ENCODE measurements around the gene SERPINI1. TPM values are rescaled to one million over a fixed set of nuclear protein-coding genes. Genes with fewer than 3 reads are reported as not detected.

The SERPINI1 gene
- 2.3 and 3.1 TPM in 2 replicates for polyA plus RNA-seq (2013)

- Histone ChIP-seq H3K23ac (ENCODE audit: low read length) (no peak within 1 kb of the TSS), H2AFZ (ENCODE audit: insufficient read depth, low read length, poor library complexity) (peak within 1 kb of the TSS; percentile 97), H3K9me3 (ENCODE audit: insufficient read depth, low read depth, low read length) (peaks cover 3% of the 10 kb centered on the region), H2BK120ac (ENCODE audit: insufficient read depth, low read length, poor library complexity) (peak within 1 kb of the TSS; percentile 74), H4K8ac (ENCODE audit: low read depth, low read length) (peak within 1 kb of the TSS; percentile 93), H3K4me2 (ENCODE audit: low read length) (peak within 1 kb of the TSS; percentile 82), H3K27ac (ENCODE audit: low read depth, low read length) (peak within 1 kb of the TSS; percentile 97), H3K4ac (ENCODE audit: low read depth, low read length) (peak within 1 kb of the TSS; percentile 61), H3K79me2 (ENCODE audit: control insufficient read depth, insufficient read depth, low read length, poor library complexity) (peaks cover 8% of the 10 kb centered on the region), H3K18ac (ENCODE audit: low read length) (peak within 1 kb of the TSS; percentile 92), H3K27me3 (ENCODE audit: insufficient read depth, low read length) (no peaks in the 10 kb centered on the region), H3K4me3 (ENCODE audit: low read depth, low read length) (peak within 1 kb of the TSS; percentile 97), H3K9ac (ENCODE audit: low read length) (peak within 1 kb of the TSS; percentile 89), H3K36me3 (ENCODE audit: control insufficient read depth in 1 of 2, insufficient read depth in 2 of 2, low read length in 2 of 2) (peaks cover 0 to 2% of the 10 kb centered on the region in 2 experiments), H3K14ac (ENCODE audit: low read length) (peak within 1 kb of the TSS; percentile 94), H3K4me1 (ENCODE audit: control insufficient read depth in 1 of 2, insufficient read depth in 2 of 2, low read length in 2 of 2) (no peaks in the 10 kb centered on the region), H2BK12ac (ENCODE audit: low read length) (no peak within 1 kb of the TSS), H3K79me1 (ENCODE audit: low read length) (peaks cover 9% of the 10 kb centered on the region), H2BK5ac (ENCODE audit: low read depth, low read length, poor library complexity) (peak within 1 kb of the TSS; percentile 84), H2AK5ac (ENCODE audit: low read length) (peak within 1 kb of the TSS; percentile 82), H4K91ac (ENCODE audit: low read depth, low read length) (peak within 1 kb of the TSS; percentile 97), H4K12ac (ENCODE audit: low read depth, low read length) (peak within 1 kb of the TSS; percentile 96)
- peak; percentile 88 to 89 for DNase-seq
- WGBS (ENCODE audit: extremely low coverage, insufficient coverage, insufficient read length) = no CpG with 5 or more reads among the region's 37 CpGs
These were observed at the start of gene SERPINI1 for GRCh38 chr3:167735233-167736138. TSS of gene SERPINI1 (plus strand) at chr3:167735721. CDS start at chr3:167789129, 53,408 bp downstream.

- Histone ChIP-seq H2AFZ (ENCODE audit: insufficient read depth, low read length, poor library complexity) (no peak overlapping the region), H3K4me1 (ENCODE audit: control insufficient read depth in 1 of 2, insufficient read depth in 2 of 2, low read length in 2 of 2) (no peaks in the 10 kb centered on the region), H3K9ac (ENCODE audit: low read length) (no peak overlapping the region), H3K14ac (ENCODE audit: low read length) (no peak overlapping the region), H3K23ac (ENCODE audit: low read length) (no peak overlapping the region), H4K12ac (ENCODE audit: low read depth, low read length) (no peak overlapping the region), H3K18ac (ENCODE audit: low read length) (no peak overlapping the region), H3K4ac (ENCODE audit: low read depth, low read length) (no peak overlapping the region), H2BK5ac (ENCODE audit: low read depth, low read length, poor library complexity) (no peak overlapping the region), H2BK12ac (ENCODE audit: low read length) (no peak overlapping the region), H4K91ac (ENCODE audit: low read depth, low read length) (no peak overlapping the region), H3K9me3 (ENCODE audit: insufficient read depth, low read depth, low read length) (no peaks in the 10 kb centered on the region), H3K4me2 (ENCODE audit: low read length) (no peak overlapping the region), H3K79me2 (ENCODE audit: control insufficient read depth, insufficient read depth, low read length, poor library complexity) (no peaks in the 10 kb centered on the region), H3K4me3 (ENCODE audit: low read depth, low read length) (no peak overlapping the region), H3K27me3 (ENCODE audit: insufficient read depth, low read length) (no peaks in the 10 kb centered on the region), H3K36me3 (ENCODE audit: control insufficient read depth in 1 of 2, insufficient read depth in 2 of 2, low read length in 2 of 2) (peaks cover 4 to 12% of the 10 kb centered on the region in 2 experiments), H3K79me1 (ENCODE audit: low read length) (no peaks in the 10 kb centered on the region), H4K8ac (ENCODE audit: low read depth, low read length) (no peak overlapping the region), H3K27ac (ENCODE audit: low read depth, low read length) (no peak overlapping the region), H2BK120ac (ENCODE audit: insufficient read depth, low read length, poor library complexity) (no peak overlapping the region), H2AK5ac (ENCODE audit: low read length) (no peak overlapping the region)
- no CpG with 5 or more reads among the region's 3 CpGs for WGBS (ENCODE audit: extremely low coverage, insufficient coverage, insufficient read length)
- DNase-seq = no peak
These were observed 44.2 kb upstream of the SERPINI1 start for GRCh38 chr3:167691366-167691765.

GRCh38 chr3:167694121-167694520 lies 41.4 kb upstream of the SERPINI1 start:
- Histone ChIP-seq H3K18ac (ENCODE audit: low read length) (no peak overlapping the region), H3K27me3 (ENCODE audit: insufficient read depth, low read length) (no peaks in the 10 kb centered on the region), H2AFZ (ENCODE audit: insufficient read depth, low read length, poor library complexity) (no peak overlapping the region), H3K36me3 (ENCODE audit: control insufficient read depth in 1 of 2, insufficient read depth in 2 of 2, low read length in 2 of 2) (peaks cover 4 to 13% of the 10 kb centered on the region in 2 experiments), H3K14ac (ENCODE audit: low read length) (no peak overlapping the region), H3K27ac (ENCODE audit: low read depth, low read length) (no peak overlapping the region), H3K79me2 (ENCODE audit: control insufficient read depth, insufficient read depth, low read length, poor library complexity) (no peaks in the 10 kb centered on the region), H3K4me3 (ENCODE audit: low read depth, low read length) (no peak overlapping the region), H2AK5ac (ENCODE audit: low read length) (no peak overlapping the region), H2BK120ac (ENCODE audit: insufficient read depth, low read length, poor library complexity) (no peak overlapping the region), H4K8ac (ENCODE audit: low read depth, low read length) (no peak overlapping the region), H3K23ac (ENCODE audit: low read length) (no peak overlapping the region), H2BK5ac (ENCODE audit: low read depth, low read length, poor library complexity) (no peak overlapping the region), H4K12ac (ENCODE audit: low read depth, low read length) (no peak overlapping the region), H3K9me3 (ENCODE audit: insufficient read depth, low read depth, low read length) (no peaks in the 10 kb centered on the region), H3K4ac (ENCODE audit: low read depth, low read length) (no peak overlapping the region), H3K9ac (ENCODE audit: low read length) (no peak overlapping the region), H3K4me2 (ENCODE audit: low read length) (no peak overlapping the region), H4K91ac (ENCODE audit: low read depth, low read length) (no peak overlapping the region), H3K4me1 (ENCODE audit: control insufficient read depth in 1 of 2, insufficient read depth in 2 of 2, low read length in 2 of 2) (no peaks in the 10 kb centered on the region), H2BK12ac (ENCODE audit: low read length) (no peak overlapping the region), H3K79me1 (ENCODE audit: low read length) (no peaks in the 10 kb centered on the region)
- no CpG with 5 or more reads among the region's 2 CpGs for WGBS (ENCODE audit: extremely low coverage, insufficient coverage, insufficient read length)
- peak; percentile 4 to 70 for DNase-seq

GRCh38 chr3:167700046-167700445 lies 35.5 kb upstream of the SERPINI1 start:
- no peak overlapping the region for H2BK12ac ChIP-seq (ENCODE audit: low read length)
- no peaks in the 10 kb centered on the region for H3K9me3 ChIP-seq (ENCODE audit: insufficient read depth, low read depth, low read length)
- H3K18ac ChIP-seq (ENCODE audit: low read length) = no peak overlapping the region
- H2BK5ac ChIP-seq (ENCODE audit: low read depth, low read length, poor library complexity) = no peak overlapping the region
- H3K79me2 ChIP-seq (ENCODE audit: control insufficient read depth, insufficient read depth, low read length, poor library complexity) = no peaks in the 10 kb centered on the region
- H4K12ac ChIP-seq (ENCODE audit: low read depth, low read length) = no peak overlapping the region
- H3K4me2 ChIP-seq (ENCODE audit: low read length) = no peak overlapping the region
- no peak overlapping the region for H3K14ac ChIP-seq (ENCODE audit: low read length)
- no peak overlapping the region for H2AFZ ChIP-seq (ENCODE audit: insufficient read depth, low read length, poor library complexity)
- no peak overlapping the region for H3K23ac ChIP-seq (ENCODE audit: low read length)
- no peak overlapping the region for H3K9ac ChIP-seq (ENCODE audit: low read length)
- H3K4ac ChIP-seq (ENCODE audit: low read depth, low read length) = no peak overlapping the region
- no peaks in the 10 kb centered on the region for H3K4me1 ChIP-seq (ENCODE audit: control insufficient read depth in 1 of 2, insufficient read depth in 2 of 2, low read length in 2 of 2)
- H2AK5ac ChIP-seq (ENCODE audit: low read length) = no peak overlapping the region
- H4K91ac ChIP-seq (ENCODE audit: low read depth, low read length) = no peak overlapping the region
- WGBS (ENCODE audit: extremely low coverage, insufficient coverage, insufficient read length) = no CpG with 5 or more reads among the region's 4 CpGs
- no peaks in the 10 kb centered on the region for H3K79me1 ChIP-seq (ENCODE audit: low read length)
- H3K4me3 ChIP-seq (ENCODE audit: low read depth, low read length) = no peak overlapping the region
- peaks cover 3 to 6% of the 10 kb centered on the region in 2 experiments for H3K36me3 ChIP-seq (ENCODE audit: control insufficient read depth in 1 of 2, insufficient read depth in 2 of 2, low read length in 2 of 2)
- no peaks in the 10 kb centered on the region for H3K27me3 ChIP-seq (ENCODE audit: insufficient read depth, low read length)
- no peak for DNase-seq
- no peak overlapping the region for H4K8ac ChIP-seq (ENCODE audit: low read depth, low read length)
- no peak overlapping the region for H2BK120ac ChIP-seq (ENCODE audit: insufficient read depth, low read length, poor library complexity)
- no peak overlapping the region for H3K27ac ChIP-seq (ENCODE audit: low read depth, low read length)

All from trophoblast cell (in vitro differentiated cells and primary cell).